Stimulated activated CD4-positive, alpha-beta T cell treated with anti-CD3 and anti-CD28 coated beads, Interleukin-12 subunit alpha, Interleukin-12 subunit beta, amount 100 ng/mL, for 24 hours (primary cell): Measurements from ENCODE around the gene RALGAPA1.

Experiments
- DNase-seq, 2 experiments: peaks; one replicate each; pipeline ENCODE4 v3.0.0-alpha.2; 2020; ENCODE audit warnings: low read depth in 2 of 2

RALGAPA1 gene

DNA sequence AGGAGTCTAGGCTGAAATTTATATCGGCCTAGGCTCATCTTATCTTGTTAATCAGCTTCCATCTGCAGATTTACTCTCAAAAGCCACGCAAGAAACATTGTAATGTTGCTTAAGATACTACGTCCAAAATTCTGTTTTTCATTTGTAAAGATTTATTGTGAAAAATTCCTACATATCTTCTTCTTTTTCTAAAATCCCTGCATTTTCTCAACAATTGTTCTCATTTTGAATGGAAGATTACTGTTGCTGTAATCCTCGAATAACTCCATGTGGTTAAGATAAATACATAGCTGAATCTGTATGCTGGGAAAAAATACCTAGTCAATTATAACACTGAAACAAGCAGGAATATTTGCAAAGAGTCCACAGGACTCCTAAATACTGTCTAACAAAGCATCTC is 259.5 kb downstream of the RALGAPA1 start:
- no peak for DNase-seq

DNA sequence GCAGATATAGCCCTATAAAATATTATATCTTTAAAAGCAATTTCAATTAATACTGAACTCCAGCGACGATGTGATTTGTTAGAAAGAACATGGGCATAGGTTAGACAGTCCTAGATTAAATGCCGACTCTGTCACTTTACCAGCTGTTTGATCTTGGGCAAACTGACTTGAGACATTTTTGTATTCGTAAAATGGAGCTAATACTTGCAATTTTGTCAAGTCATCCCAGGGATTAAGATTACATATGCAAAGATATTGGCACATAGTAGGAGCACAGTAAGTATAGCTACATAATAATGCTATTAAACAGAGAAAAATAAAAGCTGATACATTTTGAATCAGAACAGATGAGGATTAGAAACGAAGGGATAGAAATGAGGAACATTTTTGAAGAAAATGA is 266.1 kb downstream of the RALGAPA1 start:
- no peak for DNase-seq

DNA sequence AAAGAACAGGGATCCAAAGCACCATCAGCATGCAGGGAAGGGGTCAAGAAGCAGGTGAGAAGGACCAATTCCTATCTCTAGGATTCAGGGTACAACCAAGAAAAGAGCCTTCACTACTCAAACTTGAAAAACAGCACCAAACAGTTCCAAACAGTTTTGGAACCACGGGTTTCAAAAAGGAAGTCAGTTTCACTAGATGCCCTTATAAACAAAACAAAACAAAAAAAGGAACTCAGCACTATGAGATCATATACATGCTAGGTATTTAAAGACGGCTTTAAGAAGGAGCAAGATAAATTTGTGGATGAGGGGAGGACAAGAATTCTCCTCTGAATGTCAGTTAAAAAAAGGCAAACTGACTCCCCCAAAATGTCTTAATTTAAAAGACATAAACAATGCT is 269.1 kb downstream of the RALGAPA1 start:
- no peak for DNase-seq

DNA sequence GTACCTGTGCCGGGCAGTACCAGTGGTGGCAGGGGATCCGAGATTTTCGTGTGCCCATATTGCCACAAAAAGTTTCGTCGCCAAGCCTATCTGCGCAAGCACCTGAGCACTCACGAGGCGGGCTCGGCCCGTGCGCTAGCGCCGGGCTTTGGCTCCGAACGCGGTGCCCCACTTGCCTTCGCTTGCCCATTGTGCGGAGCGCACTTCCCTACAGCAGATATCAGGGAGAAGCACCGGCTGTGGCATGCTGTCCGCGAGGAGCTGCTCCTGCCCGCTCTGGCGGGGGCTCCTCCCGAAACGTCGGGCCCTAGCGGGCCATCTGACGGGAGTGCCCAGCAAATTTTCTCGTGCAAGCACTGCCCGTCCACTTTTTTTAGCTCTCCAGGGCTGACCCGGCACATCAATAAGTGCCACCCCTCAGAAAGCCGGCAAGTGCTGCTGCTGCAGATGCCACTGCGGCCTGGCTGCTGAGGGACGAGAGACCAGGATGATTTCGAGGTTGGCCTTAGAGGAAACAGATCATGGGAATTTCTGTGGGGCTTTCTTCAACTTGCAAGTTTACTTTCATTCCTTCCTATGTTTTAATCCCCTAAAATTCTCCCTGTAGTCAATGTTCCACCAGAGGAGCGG is 273.5 kb downstream of the RALGAPA1 start:
- DNase-seq: no peak

DNA sequence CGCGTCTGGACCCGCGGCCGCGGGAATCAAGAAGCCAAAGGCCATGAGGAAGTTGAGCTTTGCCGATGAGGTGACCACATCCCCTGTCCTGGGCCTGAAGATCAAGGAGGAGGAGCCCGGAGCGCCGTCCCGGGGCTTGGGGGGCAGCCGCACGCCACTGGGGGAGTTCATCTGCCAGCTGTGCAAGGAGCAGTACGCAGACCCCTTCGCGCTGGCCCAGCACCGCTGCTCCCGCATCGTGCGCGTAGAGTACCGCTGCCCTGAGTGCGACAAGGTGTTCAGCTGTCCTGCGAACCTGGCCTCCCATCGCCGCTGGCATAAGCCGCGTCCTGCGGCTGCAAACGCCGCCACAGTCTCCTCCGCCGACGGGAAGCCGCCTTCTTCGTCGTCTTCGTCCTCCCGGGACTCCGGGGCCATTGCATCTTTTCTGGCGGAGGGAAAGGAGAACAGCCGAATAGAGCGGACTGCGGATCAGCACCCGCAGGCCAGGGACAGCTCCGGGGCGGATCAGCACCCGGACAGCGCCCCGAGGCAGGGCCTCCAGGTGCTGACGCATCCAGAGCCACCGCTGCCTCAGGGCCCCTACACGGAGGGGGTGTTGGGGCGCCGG is 274.1 kb downstream of the RALGAPA1 start:
- peak in 1 of 2 experiments; percentile 50 for DNase-seq

DNA sequence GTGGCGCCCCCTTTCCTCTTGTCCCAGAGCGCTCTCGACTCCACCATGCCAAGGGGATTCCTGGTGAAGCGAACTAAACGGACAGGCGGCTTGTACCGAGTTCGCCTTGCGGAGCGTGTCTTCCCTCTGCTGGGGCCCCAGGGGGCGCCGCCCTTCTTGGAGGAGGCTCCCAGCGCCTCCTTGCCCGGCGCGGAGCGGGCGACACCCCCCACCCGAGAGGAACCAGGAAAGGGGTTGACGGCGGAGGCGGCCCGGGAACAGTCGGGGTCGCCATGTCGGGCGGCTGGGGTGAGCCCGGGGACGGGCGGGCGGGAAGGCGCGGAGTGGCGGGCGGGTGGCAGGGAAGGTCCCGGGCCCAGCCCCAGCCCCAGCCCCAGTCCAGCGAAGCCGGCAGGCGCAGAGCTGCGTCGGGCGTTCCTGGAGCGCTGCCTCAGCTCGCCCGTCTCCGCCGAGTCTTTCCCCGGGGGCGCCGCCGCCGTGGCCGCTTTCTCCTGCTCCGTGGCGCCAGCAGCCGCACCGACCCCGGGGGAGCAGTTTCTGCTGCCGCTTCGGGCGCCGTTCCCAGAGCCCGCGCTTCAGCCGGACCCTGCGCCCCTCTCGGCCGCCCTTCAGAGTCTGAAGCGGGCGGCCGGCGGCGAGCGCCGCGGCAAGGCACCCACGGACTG is 274.8 kb downstream of the RALGAPA1 start:
- DNase-seq: no peak

DNA sequence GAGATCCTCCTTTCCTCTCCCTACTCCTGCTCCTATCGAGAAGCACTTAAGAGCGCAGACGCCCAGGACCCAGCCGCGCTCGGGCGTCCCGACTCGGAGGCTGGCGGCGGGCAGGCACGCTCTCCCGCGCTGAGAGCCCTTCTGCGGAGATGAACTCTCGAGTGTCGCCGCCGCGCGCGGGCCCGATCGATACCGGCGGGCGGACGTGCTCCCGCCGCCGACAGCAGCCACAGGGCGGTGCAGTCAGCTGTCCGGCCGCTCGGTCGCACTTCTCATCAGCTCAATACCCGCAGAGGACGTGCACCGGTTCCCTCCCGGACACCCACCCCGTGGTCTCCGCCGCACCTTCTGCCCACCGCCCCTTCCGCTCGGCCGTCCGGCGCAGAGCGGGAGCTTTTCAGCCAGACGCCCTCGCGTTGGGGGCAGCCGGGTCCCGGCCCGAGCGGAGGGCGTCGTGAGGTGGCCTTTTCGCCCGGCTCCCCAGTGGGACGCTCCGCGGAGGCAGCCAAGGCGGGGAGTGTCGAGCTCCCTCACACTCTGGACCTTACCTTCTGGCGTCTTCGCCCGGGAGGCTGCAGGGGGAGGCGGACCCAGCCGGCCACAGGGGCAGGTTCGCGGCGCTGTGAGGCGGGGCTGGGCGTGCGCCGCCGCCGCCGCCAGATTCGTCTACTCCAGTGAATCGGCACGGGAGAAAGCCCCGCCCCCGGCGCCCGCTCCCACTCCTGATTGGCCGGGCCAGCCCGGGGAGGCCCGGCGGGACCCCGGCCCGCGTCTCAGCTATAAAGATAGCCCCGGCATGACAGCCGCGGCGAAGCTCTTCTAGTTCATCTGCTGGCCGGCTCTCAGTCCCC is 275.5 kb downstream of the RALGAPA1 start, which contains the start of gene INSM2:
Gene INSM2, plus strand, starts transcription at position 808 of the 851 bp plus-strand sequence. CDS start 89 bp downstream, outside the sequence.
- DNase-seq: peak; percentile 40 to 79

DNA sequence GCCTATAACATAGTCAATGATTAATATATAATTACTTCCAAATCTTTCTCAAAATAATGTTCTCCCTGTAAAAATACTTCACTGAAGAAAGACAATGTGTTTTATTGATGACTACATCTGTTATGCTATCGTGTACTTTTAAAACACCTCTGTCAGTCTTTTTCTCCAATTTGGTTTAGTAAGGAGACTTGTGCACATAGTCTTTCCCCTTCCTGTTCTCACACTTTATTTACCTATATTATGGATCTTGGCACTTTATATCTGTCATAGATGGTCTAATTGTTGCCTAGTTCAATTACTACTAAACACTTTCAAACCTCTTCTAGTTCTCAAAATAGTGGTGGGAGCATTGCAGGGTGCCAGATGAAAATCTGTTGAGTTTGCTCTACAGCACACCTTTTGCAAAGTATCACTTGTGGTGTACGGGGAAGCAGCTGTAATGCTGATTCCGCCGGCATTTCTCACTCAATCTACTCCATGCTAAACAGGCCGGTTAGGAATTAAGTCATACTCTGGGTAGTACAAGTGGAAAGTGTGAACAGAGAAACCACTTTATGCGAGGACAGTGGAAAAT is 276.2 kb downstream of the RALGAPA1 start:
- no peak for DNase-seq

DNA sequence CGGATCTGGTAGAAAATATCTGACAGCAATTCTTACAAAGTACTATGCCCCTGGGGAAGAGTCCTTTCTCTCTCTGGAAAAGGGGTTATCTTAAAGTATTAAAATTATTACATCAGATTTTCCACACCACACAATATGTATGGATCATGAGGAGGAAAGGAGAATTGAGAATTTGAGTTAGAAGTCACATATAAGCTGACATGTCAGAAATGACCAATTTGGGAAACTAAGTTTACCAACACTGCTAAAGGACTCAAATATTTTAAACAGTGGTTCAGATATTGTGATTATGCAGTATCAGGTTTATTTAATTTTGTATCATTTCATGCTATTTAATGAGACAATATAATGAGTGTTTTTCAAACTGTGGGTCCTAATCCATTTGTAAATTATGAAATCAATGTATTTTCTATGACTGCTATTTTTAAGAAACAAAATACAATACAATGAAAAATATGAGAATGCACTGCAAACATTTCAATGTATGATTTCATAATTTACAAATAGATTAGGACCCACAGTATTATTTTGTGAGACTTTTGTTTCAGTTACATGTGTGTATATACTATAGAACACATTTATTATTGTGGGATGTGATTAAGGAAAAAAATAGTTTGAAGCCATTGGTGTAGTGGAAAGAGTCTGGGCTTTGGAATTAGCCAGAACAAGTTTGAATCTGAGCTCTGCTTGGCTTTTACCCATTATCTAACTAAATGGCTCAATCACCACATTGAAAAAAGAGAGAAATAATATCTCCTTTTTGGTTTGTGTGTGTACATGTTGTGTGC is 276.9 kb downstream of the RALGAPA1 start:
- no peak for DNase-seq

DNA sequence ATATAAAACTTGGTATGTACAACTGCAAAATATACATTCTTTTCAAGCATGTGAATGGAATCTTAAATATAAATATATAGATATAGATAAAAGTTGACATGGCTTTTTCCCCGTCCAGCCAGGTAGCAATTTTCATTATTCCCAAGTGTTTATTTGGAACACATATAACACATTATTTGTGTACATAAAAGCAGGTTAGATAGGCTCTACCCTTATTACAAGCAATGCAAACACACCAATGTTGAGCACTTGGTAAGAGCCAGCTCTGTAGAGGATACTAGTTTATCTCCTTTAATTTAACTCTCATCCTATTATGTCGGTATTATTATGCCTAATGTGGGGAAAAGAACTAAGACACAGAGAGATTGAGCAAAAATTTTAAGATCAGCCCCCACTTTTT is 282.1 kb downstream of the RALGAPA1 start:
- no peak for DNase-seq

DNA sequence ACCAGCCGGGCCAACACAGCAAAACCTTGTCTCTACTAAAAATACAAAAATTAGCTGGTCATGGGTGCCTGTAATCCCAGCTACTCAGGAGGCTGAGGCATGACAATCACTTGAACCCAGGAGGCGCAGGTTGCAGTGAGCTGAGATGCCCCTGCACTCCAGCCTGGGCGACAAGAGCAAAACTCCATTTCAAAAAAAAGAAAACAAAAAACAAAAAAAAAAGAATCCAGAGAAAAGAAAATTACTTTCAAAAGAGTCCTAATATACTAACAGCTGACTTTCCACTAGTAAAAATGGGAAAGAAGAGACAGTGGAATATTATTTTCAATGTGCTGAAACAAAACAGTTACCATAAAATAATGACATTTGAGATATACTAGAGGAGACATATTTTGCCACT is 283.4 kb downstream of the RALGAPA1 start:
- DNase-seq: no peak

DNA sequence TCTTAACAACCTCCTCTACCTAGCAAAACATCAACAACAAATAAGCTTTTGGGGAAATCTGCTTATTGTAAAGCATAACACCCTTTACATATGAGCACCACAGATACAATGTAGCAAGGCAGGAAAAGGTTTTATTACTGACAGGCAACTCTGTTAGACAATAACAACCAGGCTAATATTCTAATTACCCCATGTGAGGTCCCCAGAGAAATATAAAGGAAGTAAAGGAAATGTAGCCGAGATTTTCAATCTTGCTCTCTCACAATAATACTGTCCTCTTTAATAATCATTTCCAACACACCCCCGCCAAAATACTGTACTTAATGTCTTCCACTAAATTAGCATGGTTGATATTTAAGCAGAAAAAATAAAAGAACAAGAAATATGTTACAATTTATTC is 289.1 kb downstream of the RALGAPA1 start:
- no peak for DNase-seq

DNA sequence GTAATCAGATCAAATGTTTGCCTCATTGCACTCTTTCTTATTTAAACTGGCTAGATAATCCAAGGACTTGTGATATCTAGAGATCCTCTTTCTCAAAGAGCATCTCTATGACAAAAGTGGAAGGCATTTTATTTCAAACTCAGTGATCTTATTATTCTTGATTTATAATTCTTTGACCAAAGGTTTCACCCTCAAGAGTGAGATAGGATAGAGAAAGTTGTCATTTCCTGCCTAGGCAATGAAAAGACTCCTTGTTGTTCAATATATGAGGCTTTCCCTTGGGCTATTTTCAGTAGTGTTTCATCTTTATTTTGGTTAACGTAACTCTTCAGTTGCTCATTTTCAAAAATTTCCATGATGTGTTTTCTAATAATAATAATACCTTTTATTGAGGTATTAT is 293.2 kb downstream of the RALGAPA1 start:
- no peak for DNase-seq

DNA sequence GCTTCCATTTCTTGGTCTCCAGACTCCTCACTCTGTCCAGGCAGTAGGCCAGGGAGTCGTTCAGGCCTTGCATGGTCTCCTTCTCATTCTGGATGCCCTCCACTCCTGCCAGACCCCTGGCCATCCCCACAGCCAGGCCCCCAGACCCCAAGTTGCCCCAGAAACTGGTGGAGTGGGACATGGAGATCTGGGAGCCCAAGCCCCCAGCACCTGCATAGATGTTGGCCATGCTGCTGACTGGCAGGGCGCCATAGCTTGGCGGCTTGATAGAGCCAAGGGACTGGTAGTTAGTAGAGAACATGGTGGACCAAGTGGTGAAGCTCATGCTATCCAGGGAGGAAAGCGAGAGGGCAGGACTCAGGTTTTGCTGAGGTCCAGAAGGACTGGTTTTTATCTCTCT is 296.3 kb downstream of the RALGAPA1 start:
- DNase-seq: no peak

DNA sequence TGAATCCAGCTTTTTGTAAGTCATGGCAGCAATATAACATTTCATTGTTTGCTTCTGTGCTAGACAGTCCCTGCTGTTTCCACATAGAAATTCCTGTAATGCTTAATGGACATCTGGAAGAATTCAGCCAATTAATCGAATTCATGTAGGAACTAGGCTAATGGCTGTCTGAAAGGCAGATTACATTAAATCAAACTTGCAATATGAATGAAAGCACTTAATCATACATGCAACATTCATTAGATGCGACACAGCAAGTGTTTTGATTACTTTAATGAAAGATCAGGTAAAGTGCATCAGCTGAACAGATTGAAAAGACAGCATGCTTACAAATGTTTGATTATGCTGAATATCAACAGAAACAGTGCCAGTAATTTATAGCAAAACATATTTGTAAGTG is 299.2 kb downstream of the RALGAPA1 start:
- DNase-seq: no peak

DNA sequence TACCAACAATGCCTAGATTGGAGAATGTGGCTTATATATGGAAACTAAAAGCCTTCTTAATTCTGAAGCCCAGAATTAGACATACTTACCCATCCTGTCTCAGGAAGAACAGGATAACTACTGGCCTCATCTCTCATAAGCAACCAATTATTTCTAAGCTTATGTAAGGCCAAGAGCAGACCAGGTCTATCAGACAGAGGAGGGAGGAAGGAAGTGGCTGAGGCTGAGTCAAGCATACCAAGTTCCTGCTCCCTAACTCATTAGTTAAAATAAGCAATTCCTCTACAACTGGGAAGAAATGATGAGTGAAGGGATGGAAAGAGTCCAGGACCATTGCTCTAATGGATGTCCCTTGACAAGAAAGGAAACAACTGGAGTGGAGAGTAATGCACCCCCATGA is 302.2 kb downstream of the RALGAPA1 start:
- DNase-seq: no peak

DNA sequence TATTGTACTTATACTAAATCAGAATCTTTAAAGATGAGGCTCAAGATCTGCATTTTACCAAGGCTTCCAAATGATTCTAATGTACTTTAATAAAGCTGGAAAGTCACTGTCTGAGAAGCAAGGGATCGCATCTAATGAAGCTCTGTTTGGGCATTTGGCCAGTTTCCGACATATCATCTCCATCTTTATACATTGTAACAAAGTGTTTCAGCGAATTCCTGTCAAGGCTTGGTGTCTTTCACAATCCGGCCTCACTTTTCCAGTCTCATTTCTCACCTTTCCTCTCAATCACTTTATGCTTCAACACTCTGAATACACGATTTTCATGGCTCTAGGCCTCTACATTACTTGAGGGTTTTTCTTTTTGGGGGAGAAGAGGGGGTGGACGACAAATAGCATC is 302.6 kb downstream of the RALGAPA1 start:
- DNase-seq: no peak

DNA sequence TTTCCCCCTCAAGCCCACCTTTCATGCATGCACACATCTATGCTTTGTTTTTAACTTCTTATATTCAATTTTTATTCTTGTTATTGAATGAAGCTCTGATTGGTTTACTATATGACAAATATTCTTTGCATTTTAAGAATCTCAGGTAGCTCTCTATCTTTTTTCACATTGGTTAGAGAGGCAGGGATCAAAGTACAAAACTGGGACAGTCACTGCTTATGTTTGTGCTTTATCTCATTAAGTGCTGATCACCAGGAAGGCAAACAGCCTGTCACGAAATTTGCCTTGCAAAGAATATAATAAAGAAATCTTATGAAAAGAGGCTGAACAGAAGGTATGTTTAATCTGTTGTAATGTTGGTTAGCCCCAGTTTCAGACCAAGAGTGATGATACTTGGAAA is 304.8 kb downstream of the RALGAPA1 start:
- no peak for DNase-seq

DNA sequence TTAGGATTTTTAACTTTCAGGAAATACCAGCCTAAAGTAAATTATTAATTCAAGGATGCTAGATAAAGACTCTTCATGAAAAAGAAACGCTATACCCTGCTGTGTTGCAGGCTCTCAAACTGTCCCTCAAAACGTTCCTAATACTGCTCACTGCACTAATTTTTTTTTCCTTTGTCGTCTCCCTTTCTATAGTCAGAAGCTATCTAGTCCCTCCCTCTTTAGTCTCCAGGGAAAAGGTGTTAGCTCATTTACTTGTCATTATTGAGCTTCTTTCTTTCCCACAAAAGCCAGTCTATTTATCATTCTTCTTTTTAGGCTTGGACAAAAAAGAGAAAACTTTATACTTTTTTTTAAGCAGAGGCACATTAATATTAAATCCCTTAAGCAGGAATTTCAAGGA is 305.4 kb downstream of the RALGAPA1 start:
- no peak for DNase-seq

DNA sequence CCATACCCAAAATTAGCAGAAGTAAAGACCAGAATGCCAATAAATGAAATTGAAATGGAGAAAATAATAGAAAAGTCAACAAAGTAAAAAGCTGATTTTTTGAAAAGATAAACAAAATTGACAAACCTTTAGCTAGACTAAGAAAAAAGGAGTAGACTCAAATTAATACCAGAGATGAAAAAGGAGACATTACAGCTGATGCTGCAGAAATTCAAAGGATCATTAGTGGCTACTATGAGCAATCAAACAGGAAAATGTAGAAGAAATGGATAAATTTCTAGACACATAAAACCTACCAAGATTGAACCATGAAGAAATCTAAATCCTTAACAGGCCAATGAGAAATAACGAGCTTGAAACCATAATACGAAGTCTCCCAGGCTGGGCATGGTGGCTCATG is 309.9 kb downstream of the RALGAPA1 start:
- DNase-seq: no peak

DNA sequence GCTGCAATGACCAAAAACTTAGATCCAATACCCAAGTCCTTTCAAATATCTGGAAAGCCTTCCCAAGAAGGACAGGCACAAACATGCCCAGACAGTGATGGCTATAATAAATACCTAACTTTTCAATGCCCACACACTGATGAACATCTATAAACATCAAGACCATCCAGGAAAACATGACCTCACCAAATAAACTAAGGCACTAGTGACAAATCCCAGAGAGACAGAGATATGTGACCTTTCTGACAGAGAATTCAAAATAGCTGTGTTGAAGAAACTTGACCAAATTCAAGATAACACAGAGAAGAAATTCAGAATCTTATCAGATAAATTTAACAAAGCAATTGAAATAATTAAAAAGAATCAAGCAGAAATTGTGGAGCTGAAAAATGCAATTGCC is 313.8 kb downstream of the RALGAPA1 start:
- DNase-seq: no peak
